ENCODE results near the gene SLC35A1.

DNA sequence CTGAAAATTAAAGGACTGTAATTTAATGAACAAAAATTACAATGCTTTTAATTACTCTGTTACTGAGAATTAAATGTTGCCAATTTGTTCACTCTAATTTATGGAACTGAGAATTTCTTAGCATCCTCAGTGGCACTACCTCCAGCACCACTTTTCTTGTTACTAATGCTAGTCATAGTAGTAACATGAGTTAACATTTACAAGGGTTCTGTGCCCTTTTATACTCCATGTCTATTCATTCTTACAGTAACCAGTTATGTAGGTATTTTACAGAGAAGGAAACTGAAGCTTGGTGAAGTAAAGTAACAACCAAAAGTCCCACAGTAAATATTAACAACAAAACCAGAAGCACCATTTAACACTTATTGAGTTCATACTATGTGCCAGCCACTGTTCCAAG lies 82.7 kb downstream of the SLC35A1 start:
- TF ChIP-seq EZH2 (IDR thresholded peaks at IDR 0.05; ENCODE audit: borderline replicate concordance, insufficient read depth, low read depth, low read length, poor library complexity, severe bottlenecking) = no peak
- no peak for TF ChIP-seq CTCF (IDR thresholded peaks at IDR 0.05)
